HepG2 (cell line): Measurements from ENCODE around the gene LRRC8D. TPM values are rescaled to one million over a fixed set of nuclear protein-coding genes. Genes with fewer than 3 reads are reported as not detected.
A peak's percentile ranks its signal among the peaks of the same experiment; 100 is the strongest.

Source experiments
- ATAC-seq: fragments of 200-7000 bp; cut with Tn5 transposase; 3 replicates; pipeline ENCODE4 v1.9.1; 2020; ENCODE audit warnings: mild to moderate bottlenecking, moderate library complexity
- BruUV-seq: library from RNA; stranded (reverse); fragments of 400-500 nt; replicated peaks from 2 replicates; lab custom pipeline; 2021; lab: Mats Ljungman, UMichigan
- CTCF ChIA-PET: fragments of 300-600 bp; formaldehyde crosslinking; extraction: SDS; loops from one replicate; lab custom pipeline; 2021; ENCODE audit warnings: low total read pairs, inconsistent platforms, low intra/inter-chr PET ratio; lab: Yijun Ruan, JAX
- POLR2A ChIA-PET: fragments of 350-600 bp; sonication (Branson Sonifier 250); formaldehyde crosslinking; loops from one replicate; lab custom pipeline; 2020; ENCODE audit warnings: antibody characterized with exemption, inconsistent platforms; lab: Yijun Ruan, JAX
- DNase-seq: peaks from one replicate; pipeline ENCODE4 v3.0.0-alpha.2; 2015; ENCODE audit warnings: low spot score
- FAIRE-seq: peaks from 3 replicates; lab custom pipeline; 2011; peaks lifted over from hg19 to GRCh38; lab: Jason Lieb, UNC
- H2AFZ ChIP-seq: one replicate; pipeline ENCODE4 v1.6.1; 2011; ENCODE audit warnings: low read length, inconsistent platforms
- H3K27ac ChIP-seq: fragments of 300-600 bp; 3 replicates; pipeline ENCODE4 v1.8.0; 2011; ENCODE audit warnings: mixed run types, mild to moderate bottlenecking, mixed read lengths, low read length, inconsistent platforms; ENCODE audit not compliant: insufficient read depth; ENCODE audit errors: extremely low read length
- H3K27me3 ChIP-seq, 2 experiments: fragments of 200-600 bp in 1 of 2; 2 replicates in 1 of 2; 3 replicates in 1 of 2; pipeline versions ENCODE4 v1.6.0 to v1.8.0; 2011; ENCODE audit warnings: low read length in 2 of 2, mild to moderate bottlenecking in 2 of 2, moderate library complexity in 2 of 2, inconsistent platforms in 1 of 2; ENCODE audit not compliant: insufficient read depth in 2 of 2, control insufficient read depth in 1 of 2
- H3K36me3 ChIP-seq, 2 experiments: fragments of 200-600 bp in 1 of 2; replicated peaks in 1 of 2; 2 replicates in 1 of 2; 3 replicates in 1 of 2; pipeline versions ENCODE4 v1.5.1 to v1.8.0; 2011; ENCODE audit warnings: low read length in 2 of 2, inconsistent platforms in 1 of 2; ENCODE audit not compliant: insufficient read depth in 2 of 2, control insufficient read depth in 1 of 2
- H3K4me1 ChIP-seq: 2 replicates; pipeline ENCODE4 v1.5.1; 2012; ENCODE audit warnings: low read length, inconsistent platforms; ENCODE audit not compliant: insufficient read depth
- H3K4me2 ChIP-seq: 2 replicates; pipeline ENCODE4 v1.6.0; 2011; ENCODE audit warnings: low read depth, low read length, inconsistent platforms
- H3K4me3 ChIP-seq, 3 experiments: fragments of 200-600 bp in 1 of 3; sonication (generic), shearing (Covaris generic) in 1 of 3; replicated peaks in 1 of 3; 2 replicates each; pipeline ENCODE4 v1.5.1; 2011 to 2016; ENCODE audit warnings: low read length in 3 of 3, inconsistent platforms in 2 of 3, low read depth in 2 of 3, mild to moderate bottlenecking in 2 of 3, control low read depth in 1 of 3, mixed read lengths in 1 of 3; ENCODE audit not compliant: insufficient read depth in 1 of 3
- H3K79me2 ChIP-seq: one replicate; pipeline ENCODE4 v1.6.1; 2011; ENCODE audit warnings: low read length, inconsistent platforms; ENCODE audit not compliant: insufficient read depth
- H3K9ac ChIP-seq: 2 replicates; pipeline ENCODE4 v1.6.0; 2011; ENCODE audit warnings: mild to moderate bottlenecking, low read depth, low read length, inconsistent platforms; ENCODE audit not compliant: insufficient read depth
- H3K9me3 ChIP-seq: 2 replicates; pipeline ENCODE4 v1.5.1; 2012; ENCODE audit warnings: mild to moderate bottlenecking, low read length
- H4K20me1 ChIP-seq: 2 replicates; pipeline ENCODE4 v1.6.0; 2011; ENCODE audit warnings: inconsistent platforms, mild to moderate bottlenecking, low read length, moderate library complexity; ENCODE audit not compliant: insufficient read depth
- DBP ChIP-seq: sonication (generic); formaldehyde crosslinking; IDR thresholded peaks from 2 replicates; pipeline ENCODE4 v1.4.0; 2020; ENCODE audit warnings: missing genetic modification reagents; ENCODE audit errors: not compliant biosample characterization
- FOXA1 ChIP-seq, 2 experiments: fragments of 450-650 bp in 1 of 2; sonication (generic) in 1 of 2; formaldehyde crosslinking in 1 of 2; IDR thresholded peaks; 2 replicates each; pipeline versions ENCODE4 v1.4.0 to v1.6.1; 2016 to 2020; ENCODE audit warnings: missing genetic modification reagents in 1 of 2
- RFX5 ChIP-seq: IDR thresholded peaks from 2 replicates; pipeline ENCODE4 v1.6.1; 2011; ENCODE audit warnings: low read depth, low read length, improper control_type of control experiment
- SOX13 ChIP-seq, 3 experiments: fragments of 450-650 bp in 1 of 3; sonication (generic) in 1 of 3; formaldehyde crosslinking in 1 of 3; IDR thresholded peaks in 2 of 3; conservative IDR thresholded peaks in 1 of 3; 2 replicates each; pipeline versions ENCODE4 v1.5.0 to v1.6.1; 2016 to 2020; ENCODE audit warnings: antibody characterized with exemption in 1 of 3, mild to moderate bottlenecking in 1 of 3, missing compliant biosample characterization in 1 of 3, missing genetic modification reagents in 1 of 3, moderate library complexity in 1 of 3
- ZNF550 ChIP-seq: sonication (generic); formaldehyde crosslinking; IDR thresholded peaks from 2 replicates; pipeline ENCODE4 v1.4.0; 2020; ENCODE audit warnings: mild to moderate bottlenecking, missing genetic modification reagents, borderline replicate concordance
- ZNF878 ChIP-seq: sonication (generic); formaldehyde crosslinking; IDR thresholded peaks from 2 replicates; pipeline ENCODE4 v1.8.1; 2023; ENCODE audit warnings: mild to moderate bottlenecking, missing genetic modification reagents, moderate library complexity
- WGBS: methylation state at CpG from one replicate; pipeline ENCODE4 v1.1.6; 2017; ENCODE audit warnings: low lambda C conversion rate; 5-methylcytosine and 5-hydroxymethylcytosine counted together
- in situ Hi-C: cut with HindIII; loops from 2 replicates; pipeline ENCODE4 v1.10.0; 2017; ENCODE audit warnings: low pct_unique_long_range_greater_than_20kb; ENCODE audit not compliant: extremely low pct_ligation_motif_present
- intact Hi-C: fragments of 100-400 bp; cut with micrococcal nuclease; formaldehyde crosslinking; loops from one replicate; pipeline ENCODE4 v1.10.0; 2022; ENCODE audit not compliant: unreplicated experiment
- polyA plus RNA-seq, 8 experiments: library from polyadenylated mRNA; depleted of rRNA in 3 of 8; stranded (reverse) in 7 of 8; unstranded in 1 of 8; fragments of >200 nt; fragmentation: Illumina TruSeq in 4 of 8; extraction: Trizol in 4 of 8; gene quantifications; 2 replicates each; pipeline versions ENCODE4 v1.2.1 to v1.2.3, GENCODE V29; 2011 to 2016; ENCODE audit warnings: low read depth in 4 of 8, missing spikeins in 1 of 8, mixed read lengths in 1 of 8; ENCODE audit not compliant: insufficient read depth in 1 of 8
- total RNA-seq, 5 experiments: library from RNA; depleted of rRNA; stranded (reverse); fragments of >200 nt; fragmentation: Illumina TruSeq; extraction: Trizol; gene quantifications; 2 replicates each; pipeline ENCODE4 v1.2.3, GENCODE V29; 2016; ENCODE audit warnings: low read depth in 1 of 5
- TF ChIP-seq, protein P1 (sequence below): sonication (generic); formaldehyde crosslinking; IDR thresholded peaks from 2 replicates; pipeline ENCODE4 v1.5.0; 2020; ENCODE audit warnings: mild to moderate bottlenecking, missing genetic modification reagents
- TF ChIP-seq, protein P2 (sequence below): sonication (generic); formaldehyde crosslinking; IDR thresholded peaks from 2 replicates; pipeline ENCODE4 v1.4.0; 2020; ENCODE audit warnings: missing genetic modification reagents
- TF ChIP-seq, protein P3 (sequence below): IDR thresholded peaks from 2 replicates; pipeline ENCODE4 v1.6.1; 2016; ENCODE audit warnings: low read depth, control low read depth

LRRC8D gene
- total and polyA plus RNA-seq, 2 of the 13 experiments (the other 11 are each of a cell fraction or from before 2014, with no cell fraction given): 29.9 to 45.5 TPM

- Histone ChIP-seq H3K4me3 (no peak overlapping the region), H3K4me1 (peaks cover 10% of the 10 kb centered on the region), H3K36me3 (no peaks in the 10 kb centered on the region), H2AFZ (no peak overlapping the region), H3K79me2 (no peaks in the 10 kb centered on the region), H3K9me3 (no peaks in the 10 kb centered on the region), H3K27me3 (peaks cover 0 to 8% of the 10 kb centered on the region in 2 experiments; a peak in 3 of 5 replicates), H3K9ac (no peak overlapping the region), H4K20me1 (no peaks in the 10 kb centered on the region), H3K27ac (no peak overlapping the region), H3K4me2 (no peak overlapping the region)
- no TSS peak for BruUV-seq
- ChIA-PET POLR2A (no interaction called here), CTCF (no interaction called here)
- in situ Hi-C loops (no loop called here), intact Hi-C loops (loop anchor here (10.0 kb wide), 1 partner anchor 152 kb away; no protein-coding TSS in a partner anchor)
- DNase-seq (no peak), ATAC-seq (no peak), FAIRE-seq (no peak)
- 5% methylated on average over 2 of the region's 2 CpGs for WGBS
- TF ChIP-seq, protein P1, sequence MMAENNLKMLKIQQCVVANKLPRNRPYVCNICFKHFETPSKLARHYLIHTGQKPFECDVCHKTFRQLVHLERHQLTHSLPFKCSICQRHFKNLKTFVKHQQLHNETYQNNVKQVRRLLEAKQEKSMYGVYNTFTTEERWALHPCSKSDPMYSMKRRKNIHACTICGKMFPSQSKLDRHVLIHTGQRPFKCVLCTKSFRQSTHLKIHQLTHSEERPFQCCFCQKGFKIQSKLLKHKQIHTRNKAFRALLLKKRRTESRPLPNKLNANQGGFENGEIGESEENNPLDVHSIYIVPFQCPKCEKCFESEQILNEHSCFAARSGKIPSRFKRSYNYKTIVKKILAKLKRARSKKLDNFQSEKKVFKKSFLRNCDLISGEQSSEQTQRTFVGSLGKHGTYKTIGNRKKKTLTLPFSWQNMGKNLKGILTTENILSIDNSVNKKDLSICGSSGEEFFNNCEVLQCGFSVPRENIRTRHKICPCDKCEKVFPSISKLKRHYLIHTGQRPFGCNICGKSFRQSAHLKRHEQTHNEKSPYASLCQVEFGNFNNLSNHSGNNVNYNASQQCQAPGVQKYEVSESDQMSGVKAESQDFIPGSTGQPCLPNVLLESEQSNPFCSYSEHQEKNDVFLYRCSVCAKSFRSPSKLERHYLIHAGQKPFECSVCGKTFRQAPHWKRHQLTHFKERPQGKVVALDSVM: 0 out of 2 replicates have a peak, but pooled peaks have one; percentile 48
- no peak for TF ChIP-seq DBP (CRISPR knock-in tag)
Measured at GRCh38 chr1:89802841-89803240, 18.0 kb upstream of the LRRC8D start.

GRCh38 chr1:89804642-89805237 lies 16.1 kb upstream of the LRRC8D start:
- H4K20me1 ChIP-seq: no peaks in the 10 kb centered on the region
- CTCF ChIA-PET: interaction anchor here (1.2 to 2.4 kb wide), 3 partner anchors 148 to 190 kb away, joined by 3 to 34 read pairs (median 5); partner anchors contain the start of gene ZNF326
- DNase-seq (peak; percentile 74), ATAC-seq (peak; percentile 90), FAIRE-seq (peak; percentile 95)
- H3K9ac ChIP-seq: no peak overlapping the region
- H3K9me3 ChIP-seq: no peaks in the 10 kb centered on the region
- under 1% methylated on average over 4 of the region's 4 CpGs for WGBS
- BruUV-seq: no TSS peak
- no peak overlapping the region for H2AFZ ChIP-seq
- intact Hi-C loops (loop anchor here (1.0 to 10.0 kb wide), 3 partner anchors 32 to 183 kb away; no protein-coding TSS in a partner anchor), in situ Hi-C loops (loop anchor here (5.0 kb wide), 1 partner anchor 188 kb away; no protein-coding TSS in a partner anchor)
- H3K4me1 ChIP-seq: peaks cover 29% of the 10 kb centered on the region
- no peak overlapping the region for H3K4me2 ChIP-seq
- POLR2A ChIA-PET: no interaction called here
- peaks cover 0 to 8% of the 10 kb centered on the region in 2 experiments; a peak in 3 of 5 replicates for H3K27me3 ChIP-seq
- H3K36me3 ChIP-seq: no peaks in the 10 kb centered on the region
- no peak overlapping the region for H3K27ac ChIP-seq
- no peak overlapping the region for H3K4me3 ChIP-seq
- H3K79me2 ChIP-seq: no peaks in the 10 kb centered on the region
- TF ChIP-seq ZNF550 (CRISPR knock-in tag) (no peak), FOXA1 (IDR thresholded peaks at IDR 0.05) (no peak), FOXA1 (CRISPR knock-in tag; IDR thresholded peaks at IDR 0.05) (no peak), ZNF878 (CRISPR knock-in tag) (no peak), SOX13 (IDR thresholded peaks at IDR 0.05) (no peak), SOX13 (CRISPR knock-in tag; conservative IDR thresholded peaks at IDR 0.05 in 1 of 2, IDR thresholded peaks at IDR 0.05 in 1 of 2) (peak in 1 of 2 experiments; percentile 8; a peak in 1 of 4 replicates), RFX5 (no peak)
- TF ChIP-seq, protein P2, sequence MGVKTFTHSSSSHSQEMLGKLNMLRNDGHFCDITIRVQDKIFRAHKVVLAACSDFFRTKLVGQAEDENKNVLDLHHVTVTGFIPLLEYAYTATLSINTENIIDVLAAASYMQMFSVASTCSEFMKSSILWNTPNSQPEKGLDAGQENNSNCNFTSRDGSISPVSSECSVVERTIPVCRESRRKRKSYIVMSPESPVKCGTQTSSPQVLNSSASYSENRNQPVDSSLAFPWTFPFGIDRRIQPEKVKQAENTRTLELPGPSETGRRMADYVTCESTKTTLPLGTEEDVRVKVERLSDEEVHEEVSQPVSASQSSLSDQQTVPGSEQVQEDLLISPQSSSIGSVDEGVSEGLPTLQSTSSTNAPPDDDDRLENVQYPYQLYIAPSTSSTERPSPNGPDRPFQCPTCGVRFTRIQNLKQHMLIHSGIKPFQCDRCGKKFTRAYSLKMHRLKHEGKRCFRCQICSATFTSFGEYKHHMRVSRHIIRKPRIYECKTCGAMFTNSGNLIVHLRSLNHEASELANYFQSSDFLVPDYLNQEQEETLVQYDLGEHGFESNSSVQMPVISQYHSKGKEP: no peak
- TF ChIP-seq, protein P3, sequence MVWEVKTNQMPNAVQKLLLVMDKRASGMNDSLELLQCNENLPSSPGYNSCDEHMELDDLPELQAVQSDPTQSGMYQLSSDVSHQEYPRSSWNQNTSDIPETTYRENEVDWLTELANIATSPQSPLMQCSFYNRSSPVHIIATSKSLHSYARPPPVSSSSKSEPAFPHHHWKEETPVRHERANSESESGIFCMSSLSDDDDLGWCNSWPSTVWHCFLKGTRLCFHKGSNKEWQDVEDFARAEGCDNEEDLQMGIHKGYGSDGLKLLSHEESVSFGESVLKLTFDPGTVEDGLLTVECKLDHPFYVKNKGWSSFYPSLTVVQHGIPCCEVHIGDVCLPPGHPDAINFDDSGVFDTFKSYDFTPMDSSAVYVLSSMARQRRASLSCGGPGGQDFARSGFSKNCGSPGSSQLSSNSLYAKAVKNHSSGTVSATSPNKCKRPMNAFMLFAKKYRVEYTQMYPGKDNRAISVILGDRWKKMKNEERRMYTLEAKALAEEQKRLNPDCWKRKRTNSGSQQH (CRISPR knock-in tag): 0 out of 2 replicates have a peak, but pooled peaks have one; percentile 48
